Mesenchymal stem cell (in vitro differentiated cells and primary cell): ENCODE results near the gene TRAF3IP1.

Experiments
- DNase-seq: peaks from one replicate; pipeline ENCODE4 v3.0.0-alpha.2; 2013
- H2AFZ ChIP-seq: one replicate; pipeline ENCODE4 v1.6.1; 2013; ENCODE audit warnings: low read depth, mild to moderate bottlenecking, control low read depth, inconsistent platforms, low read length, moderate library complexity
- H2AK5ac ChIP-seq: 2 replicates; pipeline ENCODE4 v1.6.1; 2013; ENCODE audit warnings: low read length, moderate library complexity, mild to moderate bottlenecking, inconsistent platforms; ENCODE audit not compliant: severe bottlenecking
- H2BK120ac ChIP-seq: one replicate; pipeline ENCODE4 v1.6.1; 2013; ENCODE audit warnings: low read depth, mild to moderate bottlenecking, inconsistent platforms, low read length, moderate library complexity
- H2BK12ac ChIP-seq, 2 experiments: one replicate each; pipeline ENCODE4 v1.6.1; 2013; ENCODE audit warnings: inconsistent platforms in 2 of 2, low read length in 2 of 2, mild to moderate bottlenecking in 2 of 2, moderate library complexity in 2 of 2, control low read depth in 1 of 2
- H2BK15ac ChIP-seq: one replicate; pipeline ENCODE4 v1.6.1; 2013; ENCODE audit warnings: mild to moderate bottlenecking, low read depth, inconsistent platforms; ENCODE audit not compliant: poor library complexity, severe bottlenecking
- H2BK5ac ChIP-seq: 2 replicates; pipeline ENCODE4 v1.6.1; 2013; ENCODE audit warnings: low read depth, mild to moderate bottlenecking, low read length, control low read depth, inconsistent platforms; ENCODE audit not compliant: poor library complexity, severe bottlenecking
- H3K14ac ChIP-seq, 2 experiments: one replicate each; pipeline ENCODE4 v1.6.1; 2013; ENCODE audit warnings: inconsistent platforms in 2 of 2, low read length in 2 of 2, control low read depth in 1 of 2, mild to moderate bottlenecking in 1 of 2, moderate library complexity in 1 of 2
- H3K18ac ChIP-seq, 2 experiments: one replicate each; pipeline ENCODE4 v1.6.1; 2013; ENCODE audit warnings: inconsistent platforms in 2 of 2, low read length in 2 of 2, control low read depth in 1 of 2, low read depth in 1 of 2, mild to moderate bottlenecking in 1 of 2
- H3K23ac ChIP-seq, 2 experiments: one replicate each; pipeline ENCODE4 v1.6.1; 2013; ENCODE audit warnings: inconsistent platforms in 2 of 2, low read length in 2 of 2, mild to moderate bottlenecking in 2 of 2, moderate library complexity in 2 of 2, control low read depth in 1 of 2
- H3K27ac ChIP-seq: 2 replicates; pipeline ENCODE4 v1.5.1; 2013; ENCODE audit warnings: mild to moderate bottlenecking, moderate library complexity, low read length, control low read depth, inconsistent platforms; ENCODE audit not compliant: poor library complexity, severe bottlenecking
- H3K27me3 ChIP-seq, 2 experiments: 2 replicates each; pipeline versions ENCODE4 v1.6.1 to v1.7.0; 2013; ENCODE audit warnings: low read length in 2 of 2, mild to moderate bottlenecking in 2 of 2, moderate library complexity in 2 of 2, control low read depth in 1 of 2, inconsistent platforms in 1 of 2; ENCODE audit not compliant: control insufficient read depth in 1 of 2, insufficient read depth in 1 of 2
- H3K36me3 ChIP-seq, 2 experiments: 2 replicates each; pipeline versions ENCODE4 v1.6.1 to v1.7.0; 2013; ENCODE audit warnings: low read length in 2 of 2, control low read depth in 1 of 2, inconsistent platforms in 1 of 2, low read depth in 1 of 2, mild to moderate bottlenecking in 1 of 2; ENCODE audit not compliant: insufficient read depth in 2 of 2, control insufficient read depth in 1 of 2
- H3K4ac ChIP-seq, 2 experiments: one replicate each; pipeline ENCODE4 v1.6.1; 2013; ENCODE audit warnings: inconsistent platforms in 2 of 2, low read length in 2 of 2, mild to moderate bottlenecking in 2 of 2, moderate library complexity in 2 of 2, control low read depth in 1 of 2, low read depth in 1 of 2
- H3K4me1 ChIP-seq: 2 replicates; pipeline ENCODE4 v1.6.1; 2013; ENCODE audit warnings: low read depth, low read length, control low read depth; ENCODE audit not compliant: control insufficient read depth, insufficient read depth
- H3K4me2 ChIP-seq: 2 replicates; pipeline ENCODE4 v1.6.1; 2013; ENCODE audit warnings: low read length, mild to moderate bottlenecking, inconsistent platforms; ENCODE audit not compliant: poor library complexity, severe bottlenecking
- H3K4me3 ChIP-seq, 2 experiments: 2 replicates each; pipeline versions ENCODE4 v1.5.1 to v1.7.0; 2013; ENCODE audit warnings: low read length in 2 of 2, mild to moderate bottlenecking in 2 of 2, control low read depth in 1 of 2, low read depth in 1 of 2; ENCODE audit not compliant: insufficient read depth in 1 of 2
- H3K79me1 ChIP-seq: replicated peaks from 2 replicates; pipeline ENCODE4 v1.6.1; 2013; ENCODE audit warnings: mild to moderate bottlenecking, control low read depth, low read length, inconsistent platforms; ENCODE audit not compliant: poor library complexity, severe bottlenecking
- H3K9ac ChIP-seq: 2 replicates; pipeline ENCODE4 v1.7.0; 2013; ENCODE audit warnings: mild to moderate bottlenecking, low read length, moderate library complexity
- H3K9me3 ChIP-seq: 2 replicates; pipeline ENCODE4 v1.7.0; 2013; ENCODE audit warnings: mild to moderate bottlenecking, low read length; ENCODE audit not compliant: control insufficient read depth
- H4K8ac ChIP-seq: one replicate; pipeline ENCODE4 v1.6.1; 2013; ENCODE audit warnings: inconsistent platforms, mild to moderate bottlenecking, low read length, moderate library complexity
- H4K91ac ChIP-seq: one replicate; pipeline ENCODE4 v1.6.1; 2013; ENCODE audit warnings: mild to moderate bottlenecking, low read length, inconsistent platforms
- WGBS: methylation state at CpG from one replicate; pipeline ENCODE4 v1.1.7; 2013; ENCODE audit warnings: mixed read lengths; 5-methylcytosine and 5-hydroxymethylcytosine counted together

TRAF3IP1 gene

GRCh38 chr2:238420442-238420841 lies 100.1 kb downstream of the TRAF3IP1 start:
- Histone ChIP-seq H3K4ac (no peak overlapping the region), H3K14ac (no peak overlapping the region), H3K27me3 (no peaks in the 10 kb centered on the region), H3K36me3 (peaks cover 0 to 5% of the 10 kb centered on the region in 2 experiments), H3K4me1 (peaks cover 22% of the 10 kb centered on the region), H3K79me1 (no peaks in the 10 kb centered on the region), H3K4me3 (no peak overlapping the region), H2BK12ac (no peak overlapping the region), H3K4me2 (no peak overlapping the region), H2AFZ (no peak overlapping the region), H4K8ac (no peak overlapping the region), H3K18ac (no peak overlapping the region), H2AK5ac (no peak overlapping the region), H4K91ac (no peak overlapping the region), H3K23ac (no peak overlapping the region), H3K9ac (no peak overlapping the region), H3K27ac (no peak overlapping the region), H2BK15ac (no peak overlapping the region), H3K9me3 (peaks cover 5% of the 10 kb centered on the region), H2BK5ac (no peak overlapping the region), H2BK120ac (no peak overlapping the region)
- WGBS, result 72% methylated on average over 8 of the region's 8 CpGs
- DNase-seq, result no peak

GRCh38 chr2:238420878-238421694 lies 100.8 kb downstream of the TRAF3IP1 start:
- no peak overlapping the region for H3K4me2 ChIP-seq
- WGBS, result 59% methylated on average over 15 of the region's 16 CpGs

GRCh38 chr2:238421695-238422035 lies 101.3 kb downstream of the TRAF3IP1 start:
- Histone ChIP-seq H3K4me2 (no peak overlapping the region), H3K27ac (no peak overlapping the region), H2AK5ac (no peak overlapping the region), H3K9me3 (no peaks in the 10 kb centered on the region), H2BK120ac (no peak overlapping the region), H3K79me1 (no peaks in the 10 kb centered on the region), H3K23ac (no peak overlapping the region), H3K27me3 (no peaks in the 10 kb centered on the region), H3K14ac (no peak overlapping the region), H3K4ac (no peak overlapping the region), H2BK15ac (no peak overlapping the region), H3K36me3 (peaks cover 0 to 4% of the 10 kb centered on the region in 2 experiments), H3K18ac (no peak overlapping the region), H3K4me1 (peaks cover 28% of the 10 kb centered on the region), H4K91ac (no peak overlapping the region), H2BK5ac (no peak overlapping the region), H2BK12ac (no peak overlapping the region), H3K4me3 (no peak overlapping the region), H2AFZ (no peak overlapping the region), H3K9ac (no peak overlapping the region), H4K8ac (peak overlapping the region; percentile 28)
- no peak for DNase-seq
- 72% methylated on average over 18 of the region's 18 CpGs for WGBS

More at GRCh38 chr2:238420878-238421694, 100.8 kb downstream of the TRAF3IP1 start:
- no peak overlapping the region for H3K27ac ChIP-seq
- H3K23ac ChIP-seq, result no peak overlapping the region
- no peak overlapping the region for H2BK5ac ChIP-seq
- H3K9me3 ChIP-seq, result no peaks in the 10 kb centered on the region
- peak overlapping the region; percentile 19 for H4K8ac ChIP-seq
- no peak overlapping the region for H3K4me3 ChIP-seq
- no peaks in the 10 kb centered on the region for H3K27me3 ChIP-seq
- no peak overlapping the region for H2BK15ac ChIP-seq
- H3K36me3 ChIP-seq, result peaks cover 0 to 4% of the 10 kb centered on the region in 2 experiments
- H2AK5ac ChIP-seq, result no peak overlapping the region
- H2AFZ ChIP-seq, result no peak overlapping the region
- no peak overlapping the region for H3K4ac ChIP-seq
- H2BK120ac ChIP-seq, result no peak overlapping the region
- no peak overlapping the region for H2BK12ac ChIP-seq
- no peak for DNase-seq
- no peak overlapping the region for H3K9ac ChIP-seq
- H4K91ac ChIP-seq, result no peak overlapping the region
- peaks cover 27% of the 10 kb centered on the region for H3K4me1 ChIP-seq
- no peaks in the 10 kb centered on the region for H3K79me1 ChIP-seq
- H3K18ac ChIP-seq, result no peak overlapping the region
- H3K14ac ChIP-seq, result no peak overlapping the region

- Histone ChIP-seq H2BK12ac (no peak overlapping the region), H3K4me3 (no peak overlapping the region), H3K4ac (no peak overlapping the region), H3K23ac (no peak overlapping the region), H2AK5ac (no peak overlapping the region), H4K8ac (no peak overlapping the region), H3K36me3 (peaks cover 0 to 4% of the 10 kb centered on the region in 2 experiments), H4K91ac (no peak overlapping the region), H3K18ac (no peak overlapping the region), H3K27me3 (no peaks in the 10 kb centered on the region), H3K9me3 (no peaks in the 10 kb centered on the region), H3K9ac (no peak overlapping the region), H2AFZ (no peak overlapping the region), H2BK15ac (peak overlapping the region; percentile 70), H3K14ac (no peak overlapping the region), H2BK5ac (no peak overlapping the region), H2BK120ac (no peak overlapping the region), H3K79me1 (no peaks in the 10 kb centered on the region), H3K4me2 (no peak overlapping the region), H3K27ac (no peak overlapping the region), H3K4me1 (peaks cover 28% of the 10 kb centered on the region)
- 87% methylated on average over 10 of the region's 10 CpGs for WGBS
- DNase-seq, result no peak
Measured at GRCh38 chr2:238422285-238422684, 102.0 kb downstream of the TRAF3IP1 start.
